HEK293T (cell line): Measurements from ENCODE around the gene TRIM62.

Source experiments
- CTCF ChIA-PET: fragments of 350-600 bp; formaldehyde crosslinking; extraction: SDS; loops from one replicate; lab custom pipeline; 2021; ENCODE audit warnings: antibody characterized with exemption, inconsistent platforms; lab: Yijun Ruan, JAX
- POLR2A ChIA-PET: fragments of 350-600 bp; formaldehyde crosslinking; extraction: SDS; loops from one replicate; lab custom pipeline; 2020; ENCODE audit warnings: antibody characterized with exemption, inconsistent platforms; lab: Yijun Ruan, JAX
- DNase-seq: peaks from one replicate; pipeline ENCODE4 v3.0.0; 2012; ENCODE audit warnings: mixed read lengths; ENCODE audit errors: extremely low spot score
- ARNT ChIP-seq: fragments of 450-650 bp; IDR thresholded peaks from 2 replicates; pipeline ENCODE4 v1.6.1; 2017; ENCODE audit warnings: mild to moderate bottlenecking
- BHLHE40 ChIP-seq: fragments of 450-650 bp; IDR thresholded peaks from 2 replicates; pipeline ENCODE4 v1.6.1; 2016; ENCODE audit warnings: mild to moderate bottlenecking, moderate library complexity, borderline replicate concordance
- CTBP1 ChIP-seq: fragments of 450-650 bp; IDR thresholded peaks from 2 replicates; pipeline ENCODE4 v1.6.1; 2016; ENCODE audit warnings: borderline replicate concordance
- ELF4 ChIP-seq: fragments of 450-650 bp; IDR thresholded peaks from 2 replicates; pipeline ENCODE4 v1.6.1; 2017; ENCODE audit warnings: antibody characterized with exemption
- FOXA1 ChIP-seq: fragments of 450-650 bp; IDR thresholded peaks from 2 replicates; pipeline ENCODE4 v1.6.1; 2016; ENCODE audit warnings: mild to moderate bottlenecking
- FOXK2 ChIP-seq: fragments of 450-650 bp; IDR thresholded peaks from 2 replicates; pipeline ENCODE4 v1.6.1; 2016; ENCODE audit warnings: mild to moderate bottlenecking
- FOXM1 ChIP-seq: fragments of 450-650 bp; IDR thresholded peaks from 2 replicates; pipeline ENCODE4 v1.6.1; 2017; ENCODE audit warnings: mild to moderate bottlenecking, borderline replicate concordance
- HDGF ChIP-seq: fragments of 450-650 bp; IDR thresholded peaks from 2 replicates; pipeline ENCODE4 v1.6.1; 2017; ENCODE audit warnings: antibody characterized with exemption, borderline replicate concordance
- L3MBTL2 ChIP-seq: fragments of 450-650 bp; conservative IDR thresholded peaks from 2 replicates; pipeline ENCODE4 v1.6.1; 2016; ENCODE audit warnings: mild to moderate bottlenecking
- LEF1 ChIP-seq: fragments of 450-650 bp; IDR thresholded peaks from 2 replicates; pipeline ENCODE4 v1.6.1; 2017; ENCODE audit warnings: mild to moderate bottlenecking, borderline replicate concordance
- NFRKB ChIP-seq: fragments of 450-650 bp; IDR thresholded peaks from 2 replicates; pipeline ENCODE4 v1.6.1; 2016; ENCODE audit warnings: mild to moderate bottlenecking, moderate library complexity
- PKNOX1 ChIP-seq: fragments of 450-650 bp; IDR thresholded peaks from 2 replicates; pipeline ENCODE4 v1.6.1; 2016
- SP1 ChIP-seq: fragments of 450-650 bp; IDR thresholded peaks from 2 replicates; pipeline ENCODE4 v1.6.1; 2017
- SUZ12 ChIP-seq: fragments of 450-650 bp; IDR thresholded peaks from 2 replicates; pipeline ENCODE4 v1.6.1; 2016; ENCODE audit warnings: mild to moderate bottlenecking
- TARDBP ChIP-seq: fragments of 450-650 bp; IDR thresholded peaks from 2 replicates; pipeline ENCODE4 v1.6.1; 2016
- ZNF384 ChIP-seq: fragments of 450-650 bp; IDR thresholded peaks from 2 replicates; pipeline ENCODE4 v1.6.1; 2016

The TRIM62 gene

GRCh38 chr1:33098371-33098770, 83.5 kb downstream of the TRIM62 start:
- ChIA-PET POLR2A (no interaction called here), CTCF (no interaction called here)
- TF ChIP-seq ELF4 (no peak), PKNOX1 (no peak), ARNT (no peak), L3MBTL2 (no peak), ZNF384 (no peak), LEF1 (no peak)
- DNase-seq: no peak

- POLR2A ChIA-PET: no interaction called here
- CTCF ChIA-PET: no interaction called here
- no peak for DNase-seq
- no peak for TF ChIP-seq PKNOX1
- TF ChIP-seq LEF1: no peak
- TF ChIP-seq NFRKB: no peak
- TF ChIP-seq FOXM1: no peak
- TF ChIP-seq BHLHE40: no peak
- no peak for TF ChIP-seq CTBP1
- no peak for TF ChIP-seq HDGF
- no peak for TF ChIP-seq SUZ12
- TF ChIP-seq SP1: no peak
- TF ChIP-seq FOXK2: no peak
- TF ChIP-seq L3MBTL2: no peak
- no peak for TF ChIP-seq ELF4
- no peak for TF ChIP-seq FOXA1
- TF ChIP-seq TARDBP: no peak
- no peak for TF ChIP-seq ARNT
These were observed 84.1 kb downstream of the TRIM62 start for GRCh38 chr1:33097762-33098161.

- DNase-seq: no peak
- ChIA-PET CTCF (no interaction called here), POLR2A (no interaction called here)
These were observed 84.7 kb downstream of the TRIM62 start for GRCh38 chr1:33097137-33097611.

GRCh38 chr1:33096363-33097005, 85.4 kb downstream of the TRIM62 start:
- TF ChIP-seq ZNF384: no peak
- TF ChIP-seq PKNOX1: no peak
- TF ChIP-seq TARDBP: no peak
- TF ChIP-seq SUZ12: no peak
- no peak for TF ChIP-seq ELF4
- DNase-seq: no peak
- ChIA-PET CTCF (interaction anchor here (0.7 to 2.9 kb wide), 5 partner anchors 10 to 203 kb away, joined by 3 to 19 read pairs (median 4); no protein-coding TSS in a partner anchor), POLR2A (interaction anchor here (1.2 kb wide), 1 partner anchor 29 kb away, joined by 3 read pairs; no protein-coding TSS in a partner anchor)

More at GRCh38 chr1:33097137-33097611, 84.7 kb downstream of the TRIM62 start:
- peak; percentile 11; the same call in 1 of the 2 replicates for TF ChIP-seq PKNOX1
- TF ChIP-seq FOXK2: no peak
